HCT116 (cell line): ENCODE measurements around the gene TSPO. TPM values are rescaled to one million over a fixed set of nuclear protein-coding genes. Genes with fewer than 3 reads are reported as not detected.

Experiments
- ATAC-seq: fragments of 200-7000 bp; cut with Tn5 transposase; 2 replicates; pipeline ENCODE4 v1.9.1; 2020; ENCODE audit warnings: mild to moderate bottlenecking, moderate library complexity
- BruUV-seq: library from RNA; stranded (reverse); fragments of 400-500 nt; replicated peaks from 2 replicates; lab custom pipeline; 2021; lab: Mats Ljungman, UMichigan
- CTCF ChIA-PET: fragments of 300-600 bp; sonication (Branson Sonifier 250); formaldehyde crosslinking; loops from one replicate; lab custom pipeline; 2021; ENCODE audit warnings: antibody characterized with exemption; lab: Charles Lee
- POLR2A ChIA-PET: fragments of 300-600, 350-600 bp; sonication (Branson Sonifier 250); formaldehyde crosslinking; loops from one replicate; lab custom pipeline; 2021; ENCODE audit warnings: antibody characterized with exemption; lab: Charles Lee
- RAD21 ChIA-PET, 2 experiments: fragments of 300-600 bp; sonication (Branson Sonifier 250); formaldehyde crosslinking; loops; one replicate each; lab custom pipeline; 2023; ENCODE audit warnings: low total read pairs in 2 of 2; ENCODE audit not compliant: uncharacterized antibody in 2 of 2, unreplicated experiment in 2 of 2, low non-redundant PET in 1 of 2; lab: Charles Lee
- DNase-seq: peaks from one replicate; pipeline ENCODE4 v3.0.0-alpha.2; 2010; ENCODE audit warnings: low read depth, low spot score
- H2AFZ ChIP-seq: fragments of 200-600 bp; shearing (Covaris generic), sonication (generic); 2 replicates; pipeline ENCODE4 v1.6.1; 2017; ENCODE audit warnings: low read depth, mixed run types, mixed read lengths, antibody characterized with exemption, low read length; ENCODE audit not compliant: poor library complexity, severe bottlenecking
- H3K27ac ChIP-seq: 2 replicates; pipeline ENCODE4 v1.5.1; 2012; ENCODE audit warnings: low read depth, low read length
- H3K27me3 ChIP-seq: fragments of 200-600 bp; sonication (generic); 2 replicates; pipeline ENCODE4 v1.6.1; 2016; ENCODE audit warnings: mixed run types, low read length, mixed read lengths; ENCODE audit not compliant: insufficient read depth
- H3K36me3 ChIP-seq, 2 experiments: fragments of 200-500 bp in 1 of 2; fragments of 200-600 bp in 1 of 2; sonication (Bioruptor generic) in 1 of 2; sonication (generic) in 1 of 2; 2 replicates each; pipeline versions ENCODE4 v1.5.1 to v1.6.1; 2014 to 2016; ENCODE audit warnings: low read length in 2 of 2, inconsistent platforms in 1 of 2, mixed read lengths in 1 of 2, mixed run types in 1 of 2; ENCODE audit not compliant: insufficient read depth in 2 of 2, control insufficient read depth in 1 of 2
- H3K4me1 ChIP-seq, 2 experiments: fragments of 200-600 bp in 1 of 2; sonication (generic) in 1 of 2; 2 replicates each; pipeline versions ENCODE4 v1.5.1 to v1.6.1; 2012 to 2017; ENCODE audit warnings: low read length in 2 of 2, inconsistent platforms in 1 of 2, mild to moderate bottlenecking in 1 of 2, mixed read lengths in 1 of 2, mixed run types in 1 of 2, moderate library complexity in 1 of 2; ENCODE audit not compliant: insufficient read depth in 2 of 2, control insufficient read depth in 1 of 2
- H3K4me2 ChIP-seq: fragments of 200-600 bp; sonication (generic); 2 replicates; pipeline ENCODE4 v1.6.1; 2017; ENCODE audit warnings: mixed run types, low read length, mixed read lengths
- H3K4me3 ChIP-seq, 2 experiments: fragments of 200-600 bp in 1 of 2; sonication (generic) in 1 of 2; replicated peaks in 1 of 2; 2 replicates each; pipeline ENCODE4 v1.5.1; 2011 to 2016; ENCODE audit warnings: low read length in 2 of 2, control low read depth in 1 of 2, low read depth in 1 of 2, mild to moderate bottlenecking in 1 of 2, mixed read lengths in 1 of 2, mixed run types in 1 of 2
- H3K79me2 ChIP-seq: fragments of 200-600 bp; sonication (generic); 2 replicates; pipeline ENCODE4 v1.6.1; 2017; ENCODE audit warnings: mild to moderate bottlenecking, mixed run types, low read length, moderate library complexity, mixed read lengths; ENCODE audit not compliant: insufficient read depth
- H3K9ac ChIP-seq: fragments of 200-600 bp; sonication (generic); 2 replicates; pipeline ENCODE4 v1.6.1; 2016; ENCODE audit warnings: low read length, mixed read lengths
- H3K9me2 ChIP-seq: fragments of 200-600 bp; sonication (generic), shearing (Covaris generic); 2 replicates; pipeline ENCODE4 v1.6.1; 2017; ENCODE audit warnings: mixed run types, mild to moderate bottlenecking, moderate library complexity; ENCODE audit not compliant: insufficient read depth
- H3K9me3 ChIP-seq, 2 experiments: fragments of 200-500 bp in 1 of 2; fragments of 200-600 bp in 1 of 2; sonication (Bioruptor generic) in 1 of 2; sonication (generic) in 1 of 2; 2 replicates each; pipeline ENCODE4 v1.6.1; 2014 to 2017; ENCODE audit warnings: low read length in 2 of 2, mixed read lengths in 2 of 2, inconsistent platforms in 1 of 2, low read depth in 1 of 2, mild to moderate bottlenecking in 1 of 2, mixed run types in 1 of 2, moderate library complexity in 1 of 2; ENCODE audit not compliant: control insufficient read depth in 1 of 2, insufficient read depth in 1 of 2
- H4K20me1 ChIP-seq: fragments of 200-600 bp; sonication (generic), shearing (Covaris generic); 2 replicates; pipeline ENCODE4 v1.6.1; 2017; ENCODE audit warnings: mixed run types, mild to moderate bottlenecking, moderate library complexity; ENCODE audit not compliant: insufficient read depth
- CBX3 ChIP-seq: IDR thresholded peaks from 2 replicates; pipeline ENCODE4 v1.6.1; 2012; ENCODE audit warnings: low read depth
- CEBPB ChIP-seq: IDR thresholded peaks from 2 replicates; pipeline ENCODE4 v1.6.1; 2012; ENCODE audit warnings: low read depth
- EGR1 ChIP-seq: IDR thresholded peaks from 2 replicates; pipeline ENCODE4 v1.6.1; 2012; ENCODE audit warnings: low read depth
- ELF1 ChIP-seq: IDR thresholded peaks from 2 replicates; pipeline ENCODE4 v1.6.1; 2012; ENCODE audit warnings: low read depth, borderline replicate concordance
- EZH2 ChIP-seq: fragments of 200-600 bp; sonication (generic); IDR thresholded peaks from 2 replicates; pipeline ENCODE4 v1.6.1; 2017; ENCODE audit warnings: antibody characterized with exemption, mixed run types
- EZH2phosphoT487 ChIP-seq: fragments of 200-600 bp; IDR thresholded peaks from 2 replicates; pipeline ENCODE4 v1.6.1; 2018; ENCODE audit warnings: antibody characterized with exemption, borderline replicate concordance
- FOSL1 ChIP-seq: IDR thresholded peaks from 2 replicates; pipeline ENCODE4 v1.6.1; 2012; ENCODE audit warnings: low read depth
- JUND ChIP-seq: IDR thresholded peaks from 2 replicates; pipeline ENCODE4 v1.6.1; 2012
- POLR2AphosphoS5 ChIP-seq: IDR thresholded peaks from 2 replicates; pipeline ENCODE4 v1.6.1; 2011; ENCODE audit warnings: mild to moderate bottlenecking, low read depth, low read length, moderate library complexity
- RAD21 ChIP-seq: IDR thresholded peaks from 2 replicates; pipeline ENCODE4 v1.6.1; 2012; ENCODE audit warnings: low read depth, mild to moderate bottlenecking
- SIN3A ChIP-seq: IDR thresholded peaks from 2 replicates; pipeline ENCODE4 v1.6.1; 2012; ENCODE audit warnings: low read depth
- SP1 ChIP-seq: IDR thresholded peaks from 2 replicates; pipeline ENCODE4 v1.6.1; 2012; ENCODE audit warnings: low read depth
- SRF ChIP-seq: IDR thresholded peaks from 2 replicates; pipeline ENCODE4 v1.6.1; 2012; ENCODE audit warnings: low read depth
- TCF7L2 ChIP-seq: IDR thresholded peaks from 2 replicates; pipeline ENCODE4 v1.7.0; 2011; ENCODE audit warnings: borderline replicate concordance, inconsistent platforms; ENCODE audit not compliant: insufficient read depth, insufficient read length; ENCODE audit errors: extremely low read depth
- YY1 ChIP-seq: IDR thresholded peaks from 2 replicates; pipeline ENCODE4 v1.6.1; 2011; ENCODE audit warnings: low read length, low read depth, moderate library complexity, mild to moderate bottlenecking; ENCODE audit not compliant: insufficient replicate concordance; ENCODE audit errors: extremely low read depth
- ZBTB33 ChIP-seq: IDR thresholded peaks from 2 replicates; pipeline ENCODE4 v1.6.1; 2011; ENCODE audit warnings: mild to moderate bottlenecking, low read length, moderate library complexity; ENCODE audit not compliant: insufficient replicate concordance; ENCODE audit errors: extremely low read depth
- intact Hi-C: fragments of 100-400 bp; cut with micrococcal nuclease; formaldehyde crosslinking; loops from 2 replicates; pipeline ENCODE4 v1.10.0; 2022
- total RNA-seq: library from RNA; stranded (reverse); gene quantifications from one replicate; pipeline ENCODE4 v1.2.1, GENCODE V29; 2021; ENCODE audit not compliant: unreplicated experiment
- TF ChIP-seq, protein P1 (sequence below): IDR thresholded peaks from 2 replicates; pipeline ENCODE4 v1.6.1; 2012
- TF ChIP-seq, protein P2 (sequence below): IDR thresholded peaks from 2 replicates; pipeline ENCODE4 v1.6.1; 2012; ENCODE audit warnings: low read depth

TSPO gene
- total RNA-seq, 1 experiment from 2014 or later: 192 TPM

DNA sequence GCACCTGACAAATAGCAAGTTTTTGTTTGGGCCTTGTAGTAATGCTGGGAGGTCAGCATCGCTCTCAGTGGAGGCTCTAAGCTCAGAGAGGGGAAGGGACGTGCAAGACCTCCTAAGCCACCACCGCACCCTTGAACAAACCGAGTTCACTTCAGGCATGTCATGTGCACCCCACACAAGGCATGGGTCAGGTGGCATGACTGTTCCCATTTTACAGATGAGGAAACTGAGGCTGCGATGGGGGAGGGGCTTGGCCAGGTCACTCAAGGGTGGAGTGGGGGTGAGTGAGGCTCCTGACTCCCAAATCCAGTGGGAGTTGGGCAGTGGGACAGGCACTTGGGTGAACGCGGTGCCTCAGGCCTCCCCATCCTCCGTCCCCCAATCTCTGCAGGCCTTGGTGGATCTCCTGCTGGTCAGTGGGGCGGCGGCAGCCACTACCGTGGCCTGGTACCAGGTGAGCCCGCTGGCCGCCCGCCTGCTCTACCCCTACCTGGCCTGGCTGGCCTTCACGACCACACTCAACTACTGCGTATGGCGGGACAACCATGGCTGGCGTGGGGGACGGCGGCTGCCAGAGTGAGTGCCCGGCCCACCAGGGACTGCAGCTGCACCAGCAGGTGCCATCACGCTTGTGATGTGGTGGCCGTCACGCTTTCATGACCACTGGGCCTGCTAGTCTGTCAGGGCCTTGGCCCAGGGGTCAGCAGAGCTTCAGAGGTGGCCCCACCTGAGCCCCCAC, 11.2 kb downstream of the TSPO start:
- no peak overlapping the region for H3K9ac ChIP-seq
- no peaks in the 10 kb centered on the region for H3K9me2 ChIP-seq
- peaks cover 9% of the 10 kb centered on the region for H3K79me2 ChIP-seq
- H3K9me3 ChIP-seq: no peaks in the 10 kb centered on the region
- no peaks in the 10 kb centered on the region for H3K4me1 ChIP-seq
- no peak for ATAC-seq
- H3K27me3 ChIP-seq: no peaks in the 10 kb centered on the region
- no peak overlapping the region for H3K27ac ChIP-seq
- no peaks in the 10 kb centered on the region for H4K20me1 ChIP-seq
- no peak overlapping the region for H2AFZ ChIP-seq
- ChIA-PET CTCF (no interaction called here), POLR2A (no interaction called here), RAD21 (no interaction called here)
- no peak overlapping the region for H3K4me3 ChIP-seq
- no TSS peak for BruUV-seq
- no peak for TF ChIP-seq RAD21
- no peak for TF ChIP-seq JUND
- no peak for TF ChIP-seq CBX3
- TF ChIP-seq SP1: no peak
- TF ChIP-seq TCF7L2: no peak
- TF ChIP-seq, protein P1, sequence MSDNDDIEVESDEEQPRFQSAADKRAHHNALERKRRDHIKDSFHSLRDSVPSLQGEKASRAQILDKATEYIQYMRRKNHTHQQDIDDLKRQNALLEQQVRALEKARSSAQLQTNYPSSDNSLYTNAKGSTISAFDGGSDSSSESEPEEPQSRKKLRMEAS: no peak
- no peak for TF ChIP-seq SIN3A
- TF ChIP-seq ELF1: no peak
- no peak for TF ChIP-seq FOSL1
- TF ChIP-seq, protein P2, sequence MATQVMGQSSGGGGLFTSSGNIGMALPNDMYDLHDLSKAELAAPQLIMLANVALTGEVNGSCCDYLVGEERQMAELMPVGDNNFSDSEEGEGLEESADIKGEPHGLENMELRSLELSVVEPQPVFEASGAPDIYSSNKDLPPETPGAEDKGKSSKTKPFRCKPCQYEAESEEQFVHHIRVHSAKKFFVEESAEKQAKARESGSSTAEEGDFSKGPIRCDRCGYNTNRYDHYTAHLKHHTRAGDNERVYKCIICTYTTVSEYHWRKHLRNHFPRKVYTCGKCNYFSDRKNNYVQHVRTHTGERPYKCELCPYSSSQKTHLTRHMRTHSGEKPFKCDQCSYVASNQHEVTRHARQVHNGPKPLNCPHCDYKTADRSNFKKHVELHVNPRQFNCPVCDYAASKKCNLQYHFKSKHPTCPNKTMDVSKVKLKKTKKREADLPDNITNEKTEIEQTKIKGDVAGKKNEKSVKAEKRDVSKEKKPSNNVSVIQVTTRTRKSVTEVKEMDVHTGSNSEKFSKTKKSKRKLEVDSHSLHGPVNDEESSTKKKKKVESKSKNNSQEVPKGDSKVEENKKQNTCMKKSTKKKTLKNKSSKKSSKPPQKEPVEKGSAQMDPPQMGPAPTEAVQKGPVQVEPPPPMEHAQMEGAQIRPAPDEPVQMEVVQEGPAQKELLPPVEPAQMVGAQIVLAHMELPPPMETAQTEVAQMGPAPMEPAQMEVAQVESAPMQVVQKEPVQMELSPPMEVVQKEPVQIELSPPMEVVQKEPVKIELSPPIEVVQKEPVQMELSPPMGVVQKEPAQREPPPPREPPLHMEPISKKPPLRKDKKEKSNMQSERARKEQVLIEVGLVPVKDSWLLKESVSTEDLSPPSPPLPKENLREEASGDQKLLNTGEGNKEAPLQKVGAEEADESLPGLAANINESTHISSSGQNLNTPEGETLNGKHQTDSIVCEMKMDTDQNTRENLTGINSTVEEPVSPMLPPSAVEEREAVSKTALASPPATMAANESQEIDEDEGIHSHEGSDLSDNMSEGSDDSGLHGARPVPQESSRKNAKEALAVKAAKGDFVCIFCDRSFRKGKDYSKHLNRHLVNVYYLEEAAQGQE: no peak
- no peak for TF ChIP-seq POLR2AphosphoS5
- TF ChIP-seq ZBTB33: no peak
- TF ChIP-seq EZH2phosphoT487: no peak
- no peak for TF ChIP-seq SRF
- no peak for TF ChIP-seq YY1
- no peak for TF ChIP-seq EGR1
- no peak for TF ChIP-seq CEBPB
- TF ChIP-seq EZH2: no peak
- peaks cover 2 to 8% of the 10 kb centered on the region in 2 experiments; a peak in 2 of 4 replicates for H3K36me3 ChIP-seq
- DNase-seq: no peak
- intact Hi-C loops: no loop called here
- H3K4me2 ChIP-seq: no peak overlapping the region
